Thyroid gland (tissue), 4 donors: ENCODE measurements around the gene TRAK1.

Experiments used
- POLR2A ChIP-seq, 2 donors: fragments of 450-650 bp; IDR thresholded peaks; one replicate each; pipeline ENCODE4 v1.6.1; 2017; ENCODE audit warnings: antibody characterized with exemption in 2 of 2, mild to moderate bottlenecking in 2 of 2, moderate library complexity in 1 of 2
- TF ChIP-seq, protein P1 (sequence below), 6 experiments: fragments of 200-600 bp in 3 of 6; fragments of 450-650 bp in 3 of 6; sonication (generic) in 3 of 6; IDR thresholded peaks; one replicate each; pipeline ENCODE4 v1.5.1; 2016 to 2019; ENCODE audit warnings: antibody characterized with exemption in 6 of 6, mild to moderate bottlenecking in 2 of 6, inconsistent platforms in 1 of 6, moderate library complexity in 1 of 6

DNA sequence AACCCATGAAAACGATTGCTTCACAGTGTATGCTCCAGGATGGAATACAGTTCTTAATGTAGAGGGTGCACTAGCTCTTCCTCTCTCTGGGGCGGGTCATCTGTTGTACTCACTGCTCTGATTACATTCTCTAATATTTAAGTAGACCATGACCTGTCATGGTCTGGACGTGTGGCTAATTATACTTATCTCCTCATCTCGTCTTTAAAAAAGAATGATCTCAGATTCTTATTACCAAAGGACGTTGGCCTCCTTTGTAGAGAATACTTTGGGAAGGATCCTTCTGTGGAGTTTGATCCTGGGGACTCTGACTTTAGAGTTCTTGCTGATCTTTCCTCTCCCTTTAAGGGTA lies 48.4 kb upstream of the TRAK1 start:
- TF ChIP-seq, protein P1, sequence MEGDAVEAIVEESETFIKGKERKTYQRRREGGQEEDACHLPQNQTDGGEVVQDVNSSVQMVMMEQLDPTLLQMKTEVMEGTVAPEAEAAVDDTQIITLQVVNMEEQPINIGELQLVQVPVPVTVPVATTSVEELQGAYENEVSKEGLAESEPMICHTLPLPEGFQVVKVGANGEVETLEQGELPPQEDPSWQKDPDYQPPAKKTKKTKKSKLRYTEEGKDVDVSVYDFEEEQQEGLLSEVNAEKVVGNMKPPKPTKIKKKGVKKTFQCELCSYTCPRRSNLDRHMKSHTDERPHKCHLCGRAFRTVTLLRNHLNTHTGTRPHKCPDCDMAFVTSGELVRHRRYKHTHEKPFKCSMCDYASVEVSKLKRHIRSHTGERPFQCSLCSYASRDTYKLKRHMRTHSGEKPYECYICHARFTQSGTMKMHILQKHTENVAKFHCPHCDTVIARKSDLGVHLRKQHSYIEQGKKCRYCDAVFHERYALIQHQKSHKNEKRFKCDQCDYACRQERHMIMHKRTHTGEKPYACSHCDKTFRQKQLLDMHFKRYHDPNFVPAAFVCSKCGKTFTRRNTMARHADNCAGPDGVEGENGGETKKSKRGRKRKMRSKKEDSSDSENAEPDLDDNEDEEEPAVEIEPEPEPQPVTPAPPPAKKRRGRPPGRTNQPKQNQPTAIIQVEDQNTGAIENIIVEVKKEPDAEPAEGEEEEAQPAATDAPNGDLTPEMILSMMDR (IDR thresholded peaks at IDR 0.05), result no peak
- TF ChIP-seq POLR2A (IDR thresholded peaks at IDR 0.05), result no peak
